Measurements from ENCODE around the gene CLSTN3. TPM values are rescaled to one million over a fixed set of nuclear protein-coding genes. Genes with fewer than 3 reads are reported as not detected.

Gene CLSTN3
- total and polyA plus RNA-seq, 2 donors (not counting 1 experiment from before 2014, with no cell fraction given) = 31.7 to 36.5 TPM

- Histone ChIP-seq H3K4me1 (ENCODE audit: control insufficient read depth in 2 of 2, insufficient read depth in 2 of 2, low read length in 2 of 2) (no peaks in the 10 kb centered on the region), H3K9me3 (ENCODE audit: control extremely low read depth in 1 of 3, control insufficient read depth in 2 of 3, insufficient read depth in 1 of 3, low read length in 2 of 3) (peaks cover 0 to 7% (median 3%) of the 10 kb centered on the region in 3 donors), H4K20me1 (ENCODE audit: control insufficient read depth, insufficient read depth, low read length, poor library complexity, severe bottlenecking) (no peaks in the 10 kb centered on the region), H3K27ac (ENCODE audit: low read length in 2 of 2) (no peak overlapping the region), H3K4me3 (ENCODE audit: control extremely low read depth in 1 of 5, extremely low read depth in 1 of 5, insufficient read depth in 1 of 5, low read depth in 2 of 5, low read length in 4 of 5) (no peak overlapping the region), H3K79me2 (ENCODE audit: control insufficient read depth, insufficient read depth, low read length) (no peaks in the 10 kb centered on the region), H3K9ac (ENCODE audit: low read length) (no peak overlapping the region), H3K4me2 (replicated peaks; ENCODE audit: low read depth, low read length, poor library complexity, severe bottlenecking) (no peak overlapping the region), H3K36me3 (replicated peaks in 1 of 2; ENCODE audit: control extremely low read depth in 1 of 2, control insufficient read depth in 1 of 2, extremely low read depth in 1 of 2, insufficient read depth in 2 of 2, low read length in 1 of 2) (no peaks in the 10 kb centered on the region), H2AFZ (ENCODE audit: insufficient read depth, low read depth, low read length, poor library complexity, severe bottlenecking) (no peak overlapping the region), H3K27me3 (replicated peaks in 1 of 4; ENCODE audit: control extremely low read depth in 1 of 4, control insufficient read depth in 3 of 4, insufficient read depth in 4 of 4, low read length in 3 of 4) (peaks cover 0 to 24% (median 14%) of the 10 kb centered on the region in 4 experiments)
- ChIA-PET CTCF (no interaction called here), POLR2A (no interaction called here)
- TF ChIP-seq CTCF (IDR thresholded peaks at IDR 0.05) (no peak), EZH2 (IDR thresholded peaks at IDR 0.05; ENCODE audit: borderline replicate concordance, insufficient read depth, low read depth, low read length, poor library complexity, severe bottlenecking) (no peak)
- H3K4me1 Mint-ChIP-seq = no peaks in the 10 kb centered on the region
- H3K27ac Mint-ChIP-seq = no peak overlapping the region
- DNase-seq (no peak), ATAC-seq (ENCODE audit: low read depth) (no peak)
- H3K4me3 Mint-ChIP-seq = no peak overlapping the region
- no peaks in the 10 kb centered on the region for H3K9me3 Mint-ChIP-seq (ENCODE audit: insufficient read depth)
- intact Hi-C loops (cut with micrococcal nuclease) = no loop called here
- no CpG with 5 or more reads among the region's 2 CpGs for WGBS (ENCODE audit: insufficient coverage)
- H3K27me3 Mint-ChIP-seq = peaks cover 41% of the 10 kb centered on the region
Observed at GRCh38 chr12:7176595-7176994, 46.4 kb downstream of the CLSTN3 start.

GRCh38 chr12:7178481-7178880, 48.3 kb downstream of the CLSTN3 start:
- H3K27me3 Mint-ChIP-seq = peaks cover 47% of the 10 kb centered on the region
- H3K79me2 ChIP-seq (ENCODE audit: control insufficient read depth, insufficient read depth, low read length) = no peaks in the 10 kb centered on the region
- H3K9me3 Mint-ChIP-seq (ENCODE audit: insufficient read depth) = no peaks in the 10 kb centered on the region
- H3K27me3 ChIP-seq (replicated peaks in 1 of 4; ENCODE audit: control extremely low read depth in 1 of 4, control insufficient read depth in 3 of 4, insufficient read depth in 4 of 4, low read length in 3 of 4) = peaks cover 0 to 24% (median 12%) of the 10 kb centered on the region in 4 experiments
- WGBS (ENCODE audit: insufficient coverage) = 83% methylated on average over 1 of the region's 2 CpGs
- DNase-seq (no peak), ATAC-seq (ENCODE audit: low read depth) (no peak)
- no peaks in the 10 kb centered on the region for H3K4me1 ChIP-seq (ENCODE audit: control insufficient read depth in 2 of 2, insufficient read depth in 2 of 2, low read length in 2 of 2)
- H3K9me3 ChIP-seq (ENCODE audit: control extremely low read depth in 1 of 3, control insufficient read depth in 2 of 3, insufficient read depth in 1 of 3, low read length in 2 of 3) = no peaks in the 10 kb centered on the region
- no peak overlapping the region for H3K4me3 Mint-ChIP-seq
- H2AFZ ChIP-seq (ENCODE audit: insufficient read depth, low read depth, low read length, poor library complexity, severe bottlenecking) = no peak overlapping the region
- H3K9ac ChIP-seq (ENCODE audit: low read length) = no peak overlapping the region
- H3K4me3 ChIP-seq (ENCODE audit: control extremely low read depth in 1 of 5, extremely low read depth in 1 of 5, insufficient read depth in 1 of 5, low read depth in 2 of 5, low read length in 4 of 5) = no peak overlapping the region
- H3K27ac ChIP-seq (ENCODE audit: low read length in 2 of 2) = no peak overlapping the region
- POLR2A ChIA-PET = no interaction called here
- H3K27ac Mint-ChIP-seq = no peak overlapping the region
- no peaks in the 10 kb centered on the region for H4K20me1 ChIP-seq (ENCODE audit: control insufficient read depth, insufficient read depth, low read length, poor library complexity, severe bottlenecking)
- intact Hi-C loops (cut with micrococcal nuclease) = no loop called here
- H3K4me2 ChIP-seq (replicated peaks; ENCODE audit: low read depth, low read length, poor library complexity, severe bottlenecking) = no peak overlapping the region
- no peaks in the 10 kb centered on the region for H3K36me3 ChIP-seq (replicated peaks in 1 of 2; ENCODE audit: control extremely low read depth in 1 of 2, control insufficient read depth in 1 of 2, extremely low read depth in 1 of 2, insufficient read depth in 2 of 2, low read length in 1 of 2)
- H3K4me1 Mint-ChIP-seq = no peaks in the 10 kb centered on the region
- TF ChIP-seq EZH2 (IDR thresholded peaks at IDR 0.05; ENCODE audit: borderline replicate concordance, insufficient read depth, low read depth, low read length, poor library complexity, severe bottlenecking) = no peak
- no peak for TF ChIP-seq CTCF (IDR thresholded peaks at IDR 0.05)
- CTCF ChIA-PET = no interaction called here
